Astrocyte of the hippocampus (primary cell): ENCODE measurements around the gene LBX2.
"Not testable (repeated sequence)": the region's sequence is repeated elsewhere in the genome, so short reads cannot be mapped to it uniquely, and the experiment has no call there.

Experiments used
- DNase-seq: peaks from one replicate; pipeline ENCODE4 v3.0.0; 2011; ENCODE audit warnings: low read depth, low spot score

The LBX2 gene

DNA sequence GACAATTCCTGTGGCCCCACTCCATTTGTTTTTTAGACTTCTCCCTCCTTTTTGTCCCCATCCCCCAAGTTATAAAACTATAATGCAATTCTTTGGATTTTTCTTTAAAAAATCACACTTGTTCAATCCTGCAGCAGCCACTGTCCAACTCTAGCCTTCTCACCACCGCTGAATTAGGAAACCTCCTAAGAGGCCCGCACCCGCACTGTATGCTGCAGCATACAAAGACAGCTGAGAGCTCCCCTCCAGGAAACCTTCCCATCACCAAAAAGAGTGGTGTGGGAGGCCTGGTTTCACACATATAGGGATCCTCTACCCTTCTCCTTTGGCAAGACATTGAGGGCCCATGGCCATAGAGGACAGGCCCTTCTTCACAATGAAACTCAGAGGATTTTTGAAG lies 5.2 kb upstream of the LBX2 start:
- DNase-seq: no peak

DNA sequence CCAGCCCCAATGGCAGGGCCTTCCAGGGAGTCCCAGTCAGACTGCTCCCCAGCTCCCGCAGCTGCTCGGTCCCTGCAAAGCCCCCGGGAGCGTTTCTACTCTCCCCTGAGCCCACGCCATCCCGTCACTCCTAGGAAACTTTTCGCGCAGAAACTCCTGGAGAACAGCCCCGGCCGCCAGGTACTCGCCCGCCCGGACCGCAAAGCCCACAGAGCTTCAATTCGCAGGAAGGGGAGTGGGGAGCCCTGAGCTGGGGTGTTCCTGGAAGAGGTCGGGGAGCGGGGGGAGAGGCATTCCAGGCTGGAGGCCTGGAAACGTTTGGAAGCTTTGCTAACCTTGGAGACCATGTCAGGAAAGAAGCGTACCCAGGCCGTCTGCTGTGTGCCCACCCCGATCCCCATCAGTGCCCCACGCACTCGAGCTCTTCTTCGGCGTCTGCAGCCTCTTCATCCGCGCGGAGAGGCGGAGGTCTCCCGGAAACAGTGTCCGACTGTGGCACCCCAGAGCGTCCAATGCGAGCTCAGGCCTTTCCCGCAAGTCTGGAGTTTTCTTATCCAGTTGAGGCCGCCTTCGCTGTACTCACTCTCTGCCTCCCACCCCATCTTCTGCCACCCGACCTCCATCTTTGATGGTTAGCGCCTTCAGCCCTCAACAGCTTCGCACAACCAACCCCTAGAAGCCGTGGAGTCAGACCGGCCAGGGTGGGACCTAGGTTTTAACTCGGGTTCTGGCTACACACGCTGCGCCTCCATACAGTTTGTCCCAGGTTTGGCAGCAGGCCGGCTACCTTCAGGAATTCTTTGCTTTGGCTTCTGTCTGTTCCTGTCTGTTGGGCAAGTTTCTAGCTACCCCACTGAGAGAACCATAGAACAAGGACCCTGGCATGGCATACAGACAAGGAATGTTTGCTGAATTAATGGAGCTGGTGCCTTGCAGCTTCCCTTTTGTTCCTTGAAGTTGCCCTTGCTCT lies 4.4 kb upstream of the LBX2 start:
- DNase-seq: peak; percentile 45

DNA sequence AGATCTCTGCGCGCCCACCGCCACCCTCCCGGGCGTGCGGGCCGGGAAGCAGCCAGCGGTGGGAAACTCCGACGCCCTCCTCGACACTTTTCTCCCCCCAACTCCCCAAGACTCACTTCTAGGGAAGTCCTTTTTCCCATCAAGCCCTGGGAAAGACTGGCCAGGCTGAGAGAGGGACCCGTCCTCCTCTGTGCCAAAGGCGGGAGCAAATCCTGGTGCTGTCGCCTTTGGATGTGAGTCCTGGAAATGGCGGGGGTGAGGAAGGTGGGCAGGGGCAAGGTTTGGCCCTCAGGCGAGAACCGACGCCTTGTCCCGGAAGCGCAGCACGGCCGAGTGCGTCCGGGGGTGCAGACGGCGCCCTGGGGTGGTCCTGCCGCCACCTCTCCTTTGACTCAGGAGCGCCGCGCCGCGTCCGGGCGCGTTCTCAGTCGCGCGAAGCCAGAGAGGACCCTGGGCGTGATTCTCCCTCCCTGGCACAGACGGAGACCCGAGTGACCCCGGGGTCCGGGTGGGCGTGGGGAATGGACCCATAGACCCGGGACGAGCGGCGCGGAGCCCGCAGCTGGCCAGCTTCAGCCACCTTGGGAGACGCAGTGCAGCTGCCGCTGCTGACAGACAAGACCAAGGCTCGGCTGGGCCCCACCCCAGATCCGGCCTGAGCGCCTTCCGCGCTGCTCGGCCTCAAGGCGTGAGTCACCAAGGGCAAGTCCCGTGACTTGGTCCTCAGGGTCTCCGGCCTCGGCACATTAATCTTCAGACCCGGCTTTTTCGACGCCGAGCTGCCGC lies 3.5 kb upstream of the LBX2 start:
- peak; percentile 88 for DNase-seq

DNA sequence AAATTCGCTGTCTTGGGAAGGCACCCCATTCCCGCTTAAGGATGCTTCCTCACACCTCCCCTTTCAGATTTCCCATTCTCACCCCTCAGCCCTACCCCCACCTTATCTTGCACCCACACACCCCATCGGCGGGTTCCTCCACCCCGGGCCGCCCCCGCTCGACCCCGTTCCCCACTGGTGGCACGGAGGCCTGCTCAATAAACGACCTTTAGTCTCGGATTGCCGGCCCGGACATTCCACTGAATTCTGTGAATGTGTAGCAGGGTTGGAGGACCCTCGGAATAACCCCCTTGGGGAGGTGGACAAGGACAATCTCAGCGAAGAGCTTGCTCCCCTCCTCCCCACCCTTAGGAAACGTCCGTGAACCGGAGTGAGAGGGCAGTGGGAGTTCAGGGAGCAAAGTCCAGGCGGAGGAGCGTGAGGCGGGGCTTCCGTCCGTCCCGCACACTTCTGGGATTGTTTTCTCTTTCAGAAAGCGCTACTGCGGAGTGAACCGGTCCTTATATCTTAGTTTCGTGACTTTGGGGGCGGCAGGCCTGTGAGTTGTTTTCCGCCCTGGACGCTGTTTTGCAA lies 2.8 kb upstream of the LBX2 start:
- peak; percentile 8 for DNase-seq

DNA sequence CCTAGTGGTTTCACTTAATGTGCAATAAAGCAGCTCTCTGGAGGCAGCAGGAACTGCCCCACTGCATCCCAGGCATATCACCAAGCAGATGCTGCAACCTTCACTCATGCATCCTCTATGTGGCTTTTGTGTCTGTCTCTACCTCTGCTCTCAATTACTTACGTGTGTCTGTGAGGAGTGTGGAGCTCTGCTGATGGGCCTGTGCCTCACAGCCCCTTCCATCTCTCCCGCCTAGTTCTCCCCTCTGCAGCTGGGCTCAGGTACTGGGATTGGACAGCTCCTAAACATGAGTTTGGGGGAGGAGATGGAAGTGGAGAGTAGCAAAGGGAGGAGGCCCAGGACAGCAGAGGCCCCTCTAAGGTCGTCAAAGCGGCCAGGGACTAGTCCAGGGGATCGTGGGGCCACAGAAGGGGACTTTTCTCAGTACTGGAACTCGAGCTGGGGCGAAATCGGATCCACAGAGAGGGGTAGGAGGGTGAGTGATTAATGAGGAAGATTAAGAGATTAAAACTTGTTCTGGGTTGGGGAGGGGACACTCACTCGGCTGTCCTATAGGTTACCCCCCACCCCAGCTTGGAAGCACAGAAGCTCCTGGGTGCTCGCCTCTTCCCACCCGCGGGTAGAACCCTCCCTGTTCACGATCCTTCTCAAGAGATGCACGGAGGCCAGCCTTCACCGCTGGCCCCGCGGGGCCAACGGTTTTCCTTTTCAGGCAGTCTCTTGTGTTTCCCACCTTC lies 2.1 kb upstream of the LBX2 start:
- DNase-seq: peak; percentile 13

DNA sequence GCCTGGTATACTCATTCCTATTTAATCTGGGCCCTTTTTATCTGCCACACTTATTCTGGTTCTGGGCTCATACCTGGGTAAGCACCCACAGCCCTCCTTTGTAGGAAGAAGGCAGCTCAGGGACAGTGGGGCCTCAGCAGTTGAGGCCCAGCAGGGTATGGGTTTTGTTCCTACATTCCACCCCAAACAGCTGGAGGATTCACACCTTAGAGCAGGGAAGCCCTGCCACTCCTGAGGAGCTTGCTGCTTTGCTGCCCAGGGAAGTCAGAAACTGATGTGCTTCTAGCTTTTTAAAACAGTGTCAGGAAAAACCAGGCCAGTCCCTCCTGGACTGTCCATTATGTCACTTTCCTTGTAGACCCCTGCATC lies 1.2 kb upstream of the LBX2 start:
- DNase-seq: no peak

DNA sequence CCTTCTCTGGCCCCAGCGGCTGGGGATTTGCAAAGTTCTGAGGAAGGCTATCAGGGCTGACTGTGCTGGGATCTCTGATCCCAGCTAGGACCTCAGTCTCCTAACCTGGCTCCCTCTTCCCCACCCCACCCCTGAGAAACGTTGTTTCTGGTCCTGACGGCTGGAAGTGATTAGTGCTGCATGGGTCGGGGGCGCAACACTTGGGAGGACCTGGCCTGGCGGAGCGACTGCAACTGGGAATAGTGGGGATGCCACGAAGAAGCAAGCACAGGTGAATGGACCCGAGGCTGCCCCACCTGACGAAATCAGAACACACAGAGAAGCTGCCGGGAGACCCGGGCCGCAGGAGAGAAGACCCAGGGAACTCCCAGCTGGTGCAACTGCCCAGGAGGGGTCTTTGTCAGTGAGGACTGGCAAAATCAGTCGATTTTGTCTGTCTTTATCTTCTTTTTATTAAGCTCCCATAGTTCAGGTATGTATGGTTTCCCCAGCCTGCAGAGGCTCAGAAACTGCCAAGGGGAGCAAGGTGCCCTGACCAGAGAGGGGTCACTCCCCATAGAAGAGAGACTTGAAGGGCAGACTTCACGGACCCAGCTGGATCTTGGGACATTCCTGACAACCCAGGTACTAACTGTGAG lies 656 bp upstream of the LBX2 start:
- DNase-seq: no peak

DNA sequence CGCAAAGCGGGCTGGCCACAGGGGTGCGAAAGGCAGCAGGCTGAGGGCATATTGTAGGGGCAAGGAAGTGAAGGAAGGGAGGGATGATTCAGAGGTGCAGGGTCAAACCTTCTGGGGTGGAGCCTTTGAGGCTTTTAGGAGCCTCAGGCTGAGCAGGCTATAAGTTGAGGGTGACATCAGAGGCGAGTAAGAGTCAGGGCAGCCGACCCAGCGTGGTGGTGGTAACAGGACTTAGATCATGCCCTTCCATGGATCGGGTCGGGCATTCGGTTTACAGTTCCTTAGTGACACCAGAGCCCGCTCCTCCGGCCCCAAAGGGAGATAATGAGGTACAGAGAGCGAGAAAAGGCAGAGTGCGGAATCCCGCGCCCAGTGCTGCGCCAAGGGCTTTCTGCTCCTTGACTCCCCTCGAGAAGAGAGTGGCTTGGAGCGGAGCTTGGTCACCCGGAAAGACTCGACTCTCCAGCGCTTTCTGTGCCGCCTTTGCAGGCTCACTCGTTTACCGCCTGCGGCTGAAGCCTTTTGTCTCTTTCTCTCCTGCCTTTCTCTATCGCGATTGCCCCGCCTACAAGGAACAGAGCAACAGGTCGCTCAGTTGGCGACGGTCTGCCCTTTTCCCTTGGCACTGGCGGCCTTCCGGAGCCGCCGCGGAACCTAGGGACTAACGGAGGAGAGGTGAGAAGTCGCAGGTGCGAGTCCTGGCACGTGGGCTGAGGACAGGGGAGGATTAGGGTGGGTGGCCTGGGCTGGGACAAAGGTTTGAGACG lies 720 bp downstream of the LBX2 start:
- peak; percentile 55 for DNase-seq

DNA sequence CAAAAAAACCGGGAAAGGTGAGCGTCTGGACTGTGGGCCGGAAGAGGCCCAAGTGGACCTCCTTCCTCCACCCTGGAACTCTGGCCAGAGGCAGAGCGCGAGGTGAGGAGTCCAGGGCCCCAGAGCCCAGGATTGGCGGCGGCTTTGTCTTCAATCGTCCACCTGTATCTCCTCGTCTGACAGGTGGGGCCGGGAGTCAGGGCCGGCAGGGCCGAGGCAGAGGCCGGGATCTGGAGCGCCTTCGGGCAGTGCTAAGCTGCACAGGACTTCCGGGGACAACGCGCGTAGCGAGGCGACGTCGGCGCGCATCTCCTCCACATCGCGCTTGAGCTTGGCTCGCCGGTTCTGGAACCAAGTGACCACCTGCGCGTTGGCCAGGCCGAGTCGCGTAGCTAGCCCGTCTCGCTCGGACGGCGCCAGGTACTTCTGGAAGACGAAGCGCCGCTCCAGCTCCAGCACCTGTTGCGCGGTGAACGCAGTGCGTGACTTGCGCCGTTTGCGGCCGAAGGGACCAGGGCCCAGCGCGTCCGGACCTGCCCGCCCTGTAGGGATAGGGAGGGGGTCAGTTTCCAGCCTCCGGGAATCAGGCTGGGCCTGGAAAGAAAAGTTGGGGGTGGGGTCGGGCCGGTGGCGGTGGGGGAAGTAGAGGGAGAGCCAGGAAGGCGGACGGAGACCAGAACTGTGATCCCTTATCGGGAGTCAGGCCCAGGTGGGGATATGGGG lies 1.5 kb downstream of the LBX2 start:
- DNase-seq: peak; percentile 31

DNA sequence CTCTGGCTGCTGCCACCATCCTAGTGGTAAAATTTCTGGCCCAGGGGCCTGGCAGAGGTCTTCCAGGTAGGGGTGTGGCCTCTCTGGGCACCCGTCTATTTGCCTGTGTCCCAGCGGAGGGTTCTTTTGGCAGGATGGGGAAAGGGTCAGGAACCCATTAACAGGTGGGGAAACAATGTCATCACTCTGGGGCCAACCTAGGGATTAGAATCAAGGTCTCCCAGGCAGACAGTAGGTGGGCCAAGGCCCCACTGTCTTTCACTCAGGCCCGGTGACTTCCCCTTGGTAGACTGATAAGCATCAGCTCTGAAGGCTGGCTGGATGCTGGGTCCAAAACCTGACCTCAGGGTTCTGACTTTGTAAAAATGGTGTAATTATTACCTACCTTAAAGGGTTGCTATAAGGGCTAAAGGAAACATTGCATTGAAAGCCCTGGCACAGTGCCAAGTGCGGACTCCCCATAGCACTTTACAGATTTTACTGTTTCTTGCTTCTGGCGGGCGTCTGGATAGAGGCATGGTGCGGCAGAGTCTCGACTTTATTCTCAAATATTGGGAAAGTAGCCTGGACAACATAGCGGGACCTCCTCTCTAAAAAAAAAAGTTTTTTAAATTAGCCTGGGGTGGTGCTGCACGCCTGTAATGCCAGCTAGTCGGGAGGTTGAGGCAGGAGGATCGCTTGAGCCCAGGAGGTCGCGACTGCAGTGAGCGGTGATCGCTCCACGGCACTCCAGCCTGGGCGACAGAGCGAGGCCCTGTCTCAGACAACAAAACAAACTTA lies 2.2 kb downstream of the LBX2 start:
- no peak for DNase-seq

DNA sequence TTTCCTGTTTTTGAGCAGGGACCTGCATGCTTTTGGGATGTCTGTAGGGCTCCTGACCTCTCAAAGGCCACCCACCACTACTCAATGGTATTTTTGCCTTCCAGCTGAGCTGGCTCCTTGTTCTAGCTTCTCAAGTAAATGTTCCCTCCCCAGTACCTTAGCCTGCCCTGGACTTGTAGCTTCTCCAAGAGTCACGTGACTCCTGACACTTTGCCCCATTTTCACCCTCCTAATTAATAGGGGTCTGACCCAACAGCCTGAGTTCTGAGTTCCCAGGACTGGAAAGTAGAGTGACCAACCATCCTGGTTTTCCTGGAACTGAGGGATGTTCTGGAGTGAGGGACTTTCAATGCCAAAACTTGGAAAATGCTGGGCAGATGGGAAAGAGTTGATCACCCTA lies 4.0 kb downstream of the LBX2 start:
- DNase-seq: no peak

DNA sequence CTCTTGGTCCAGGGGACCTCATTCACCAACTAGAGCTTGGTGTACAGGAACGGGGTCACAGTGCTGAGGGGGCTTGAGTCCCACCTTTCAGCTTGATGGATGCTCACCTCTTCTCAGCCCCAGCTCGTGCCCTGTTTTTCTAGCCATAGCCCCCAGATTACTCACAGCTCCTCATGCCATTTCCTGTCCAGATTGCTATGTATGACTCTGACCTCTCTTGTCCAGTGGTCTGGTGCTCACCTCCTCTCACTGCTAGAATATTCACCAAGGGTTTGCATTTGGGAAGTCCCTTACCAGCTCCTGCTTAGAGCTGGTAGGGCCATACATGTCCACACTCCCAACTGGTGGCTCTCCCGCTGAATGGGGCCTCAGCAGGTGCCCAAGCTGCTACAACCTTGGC lies 5.9 kb downstream of the LBX2 start:
- no peak for DNase-seq

DNA sequence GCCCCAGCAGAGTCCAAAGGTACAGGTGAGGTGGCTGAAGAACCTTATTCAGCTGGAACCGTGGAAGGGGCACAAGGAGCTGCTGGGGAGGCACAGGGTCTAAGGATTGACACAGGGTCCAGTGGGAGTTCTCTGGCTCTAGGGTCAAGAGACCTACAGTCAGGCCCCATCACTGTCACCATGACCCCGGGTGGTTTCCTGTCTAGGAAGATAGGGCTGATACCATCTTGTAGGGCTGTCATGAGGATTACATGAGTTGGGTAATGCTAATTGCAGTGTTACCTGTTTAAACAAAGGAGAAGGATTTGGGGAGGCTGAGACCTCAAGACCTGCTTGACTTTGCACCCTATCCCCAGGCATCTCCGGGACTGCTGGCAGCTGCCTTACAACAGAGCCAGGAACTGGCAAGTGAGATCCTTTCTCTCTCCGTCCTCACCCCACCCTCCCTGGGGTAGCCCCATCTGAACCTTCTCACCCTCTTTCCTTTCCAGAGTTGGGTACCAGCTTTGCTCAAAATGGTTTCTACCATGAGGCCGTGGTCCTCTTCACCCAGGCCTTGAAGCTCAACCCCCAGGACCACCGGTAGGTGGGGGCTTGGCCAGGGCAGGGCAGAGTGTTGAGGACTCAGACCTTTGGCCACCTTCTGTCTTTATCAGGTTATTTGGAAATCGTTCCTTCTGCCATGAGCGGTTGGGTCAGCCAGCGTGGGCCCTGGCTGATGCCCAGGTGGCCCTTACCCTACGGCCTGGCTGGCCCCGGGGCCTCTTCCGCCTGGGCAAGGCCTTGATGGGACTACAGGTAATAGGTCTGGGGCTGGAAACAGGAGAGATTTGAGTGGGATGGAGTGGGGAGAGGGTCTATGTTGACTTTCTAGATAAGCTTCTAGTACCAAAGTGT lies 7.5 kb downstream of the LBX2 start:
- no peak for DNase-seq

DNA sequence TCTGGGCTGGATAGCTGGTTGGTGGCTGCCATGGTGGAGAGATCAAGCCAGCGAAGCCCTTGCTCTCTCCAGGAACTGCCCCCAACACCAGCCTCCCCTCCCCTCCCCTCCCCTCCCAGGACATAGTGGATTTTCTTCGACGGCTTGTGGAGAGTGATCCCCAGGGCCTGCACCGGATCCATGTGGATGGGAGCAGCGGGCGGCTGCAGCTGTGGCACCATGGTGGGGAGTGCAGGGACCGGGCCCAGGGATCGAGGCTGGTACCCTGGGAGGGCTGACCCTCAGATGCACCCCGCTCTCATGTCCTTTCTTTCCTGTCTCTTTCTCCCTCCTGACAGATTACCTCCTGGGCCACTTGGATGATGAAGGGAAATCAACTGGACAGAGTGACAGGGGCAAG lies 9.5 kb downstream of the LBX2 start:
- DNase-seq: no peak

DNA sequence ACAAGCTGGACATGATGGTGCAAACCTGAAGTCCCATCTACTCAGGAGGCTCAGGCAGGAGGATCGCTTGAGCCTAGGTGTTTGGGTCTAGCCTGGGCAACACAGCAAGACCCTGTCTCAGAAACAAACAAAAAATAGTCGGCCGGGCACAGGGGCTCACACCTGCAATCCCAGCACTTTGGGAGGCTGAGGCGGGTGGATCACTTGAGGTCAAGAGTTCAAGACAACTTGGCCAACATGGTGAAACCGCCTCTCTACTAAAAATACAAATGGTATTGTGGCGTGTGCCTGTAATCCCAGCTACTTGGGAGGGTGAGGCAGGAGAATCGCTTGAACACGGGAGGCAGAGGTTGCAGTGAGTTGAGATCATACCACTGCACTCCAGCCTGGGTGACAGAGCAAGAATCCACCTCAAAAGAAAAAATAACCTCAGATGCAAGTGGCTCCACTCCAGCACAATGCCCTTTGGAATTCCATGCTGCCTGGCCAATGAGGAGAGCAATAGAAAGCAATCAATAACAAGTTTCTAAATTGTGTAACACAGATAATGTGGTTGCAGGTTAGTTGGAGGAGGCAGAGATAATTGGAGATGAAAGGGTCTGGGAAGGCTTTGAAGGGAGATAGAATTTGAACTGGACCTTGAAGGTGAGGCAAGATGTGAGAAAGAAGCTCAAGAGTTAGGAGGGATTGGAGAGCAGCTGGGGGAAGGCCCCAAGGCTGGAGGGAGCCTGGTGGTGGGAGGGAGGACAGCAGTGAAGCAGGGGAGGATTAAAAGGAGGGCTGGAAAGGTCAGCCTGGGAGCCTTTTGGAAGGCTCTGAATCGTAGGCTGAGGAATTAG lies 10.5 kb downstream of the LBX2 start:
- DNase-seq: no peak

DNA sequence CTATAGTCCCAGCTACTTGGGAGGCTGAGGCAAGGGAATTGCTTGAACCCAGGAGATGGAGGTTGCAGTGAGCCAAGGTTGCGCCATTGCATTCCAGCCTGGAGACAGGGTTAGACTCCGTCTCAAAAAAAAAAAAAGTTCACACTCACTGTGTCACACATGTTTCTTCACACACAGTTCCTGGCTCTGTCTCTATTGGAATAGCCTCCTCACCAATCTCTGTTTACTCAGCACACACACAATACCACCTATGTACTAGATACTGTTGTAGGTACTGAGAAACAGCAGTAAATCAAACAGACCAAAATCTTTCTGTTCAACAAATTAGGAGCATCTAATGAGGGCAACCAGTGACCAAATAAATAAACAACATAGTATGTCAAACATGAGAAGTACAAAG lies 13.3 kb downstream of the LBX2 start:
- DNase-seq: no peak

DNA sequence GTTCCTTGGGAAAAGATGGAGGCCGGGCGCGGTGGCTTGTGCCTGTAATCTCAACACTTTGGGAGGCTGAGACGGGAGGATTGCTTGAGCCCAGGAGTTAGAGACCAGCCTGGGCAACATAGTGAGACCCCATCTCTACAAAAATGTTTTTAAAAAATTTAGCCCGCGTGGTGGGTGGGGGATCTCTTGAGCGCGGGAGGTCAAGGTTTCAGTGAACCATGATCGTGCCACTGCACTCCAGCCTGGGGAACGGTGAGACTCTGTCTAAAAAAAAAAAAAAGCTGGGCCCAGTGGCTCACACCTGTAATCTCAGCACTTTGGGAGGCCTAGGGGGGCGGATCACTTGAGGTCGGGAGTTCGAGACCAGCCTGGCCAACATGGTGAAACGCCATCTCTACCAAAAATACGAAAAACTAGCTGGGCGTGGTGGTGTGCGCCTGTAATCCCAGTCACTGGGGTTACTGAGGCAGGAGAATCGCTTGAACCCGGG lies 15.7 kb downstream of the LBX2 start:
- DNase-seq: not testable (repeated sequence)
